GM18520 (cell line): ENCODE measurements around the gene YIPF2.
A peak's percentile ranks its signal among the peaks of the same experiment; 100 is the strongest.
"Not testable (repeated sequence)": the region's sequence is repeated elsewhere in the genome, so short reads cannot be mapped to it uniquely, and the experiment has no call there.

ENCODE experiments used
- ATAC-seq: cut with Tn5 transposase; IDR thresholded peaks from one replicate; pipeline ENCODE4 v1.9.1; 2021; ENCODE audit not compliant: unreplicated experiment

Gene YIPF2

GRCh38 chr19:10928563-10929401, at the start of gene YIPF2, which contains the start of gene TIMM29:
YIPF2 (minus strand) TSS chr19:10928639; CDS start chr19:10928410, 229 bp downstream.
TIMM29 (plus strand) TSS chr19:10928811; CDS start chr19:10928823, 12 bp downstream.
- peak; percentile 72 for ATAC-seq

GRCh38 chr19:10977742-10978092, 49.3 kb upstream of the YIPF2 start:
- ATAC-seq, result no peak

DNA sequence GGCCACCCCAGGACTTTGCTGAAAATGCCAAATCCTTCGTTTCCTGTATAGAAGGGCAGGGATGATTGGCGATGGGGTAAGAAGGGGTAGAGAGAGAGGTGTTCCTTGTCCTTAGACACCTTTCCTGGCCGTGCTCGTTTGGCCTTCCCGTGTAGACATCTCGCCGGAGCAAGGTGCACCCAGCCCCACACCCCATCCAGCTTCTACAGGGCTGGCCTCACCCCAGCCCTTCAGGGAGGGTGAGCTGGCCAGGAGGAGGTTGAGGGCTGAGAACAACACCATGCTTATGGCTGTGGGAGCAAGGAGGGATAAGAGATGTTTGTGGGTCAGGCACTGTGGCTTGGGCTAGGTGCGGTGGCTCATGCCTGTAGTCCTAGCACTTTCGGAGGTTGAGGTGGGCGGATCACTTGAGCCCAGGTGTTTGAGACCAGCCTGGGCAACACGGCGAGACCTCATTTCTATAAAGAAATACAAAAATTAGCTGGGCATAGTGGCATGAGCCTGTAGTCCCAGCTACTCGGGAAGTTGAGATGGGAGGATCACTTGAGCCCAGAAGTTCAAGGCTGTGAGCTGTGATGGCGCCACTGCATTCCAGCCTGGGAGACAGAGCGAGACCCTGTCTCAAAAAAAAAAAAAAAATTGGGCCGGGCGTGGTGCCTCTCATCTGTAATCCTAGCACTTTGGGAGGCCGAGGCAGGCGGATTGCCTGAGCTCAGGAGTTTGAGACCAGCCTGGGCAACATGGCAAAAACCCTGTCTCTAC, 47.9 kb upstream of the YIPF2 start:
- no peak for ATAC-seq

DNA sequence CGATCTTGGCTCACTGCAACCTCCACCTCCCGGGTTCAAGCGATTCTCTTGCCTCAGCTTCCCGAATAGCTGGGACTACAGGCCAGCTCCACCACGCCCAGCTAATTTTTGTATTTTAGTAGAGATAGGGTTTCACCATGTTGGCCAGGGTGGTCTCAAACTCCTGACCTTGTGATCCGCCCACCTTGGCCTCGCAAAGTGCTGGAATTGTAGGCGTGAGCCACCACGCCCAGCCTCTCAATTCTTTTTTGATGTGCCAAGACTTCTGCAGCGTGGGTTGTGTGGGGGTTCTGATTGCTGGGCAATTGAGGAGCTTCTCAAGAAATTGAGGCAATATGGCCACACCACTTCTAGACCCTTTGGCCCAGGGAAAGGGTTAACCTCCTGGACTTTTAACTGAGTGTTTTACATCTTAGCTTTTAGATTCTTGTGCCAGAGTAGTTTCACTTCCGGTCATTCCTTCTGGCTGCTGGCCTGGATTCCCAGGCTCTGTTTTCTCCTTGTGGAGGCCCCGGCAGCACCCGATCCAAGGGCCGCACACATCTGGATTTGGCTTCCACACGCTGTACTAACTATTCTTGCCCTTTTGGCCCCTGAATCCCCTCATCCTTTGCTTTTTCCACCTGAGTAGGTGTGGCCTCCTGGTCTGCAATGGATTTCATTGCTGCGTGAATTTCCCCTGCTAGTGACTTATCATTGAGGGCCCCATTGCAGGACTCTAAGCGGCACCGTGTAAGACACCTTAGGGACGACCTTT, 47.1 kb upstream of the YIPF2 start:
- no peak for ATAC-seq

- no peak for ATAC-seq
Observed at GRCh38 chr19:10971107-10971726, 42.8 kb upstream of the YIPF2 start.

GRCh38 chr19:10968527-10969135, 40.2 kb upstream of the YIPF2 start:
- ATAC-seq, result no peak

GRCh38 chr19:10966809-10967208, 38.4 kb upstream of the YIPF2 start:
- no peak for ATAC-seq

- ATAC-seq, result no peak
Observed at GRCh38 chr19:10965398-10965797, 37.0 kb upstream of the YIPF2 start.

DNA sequence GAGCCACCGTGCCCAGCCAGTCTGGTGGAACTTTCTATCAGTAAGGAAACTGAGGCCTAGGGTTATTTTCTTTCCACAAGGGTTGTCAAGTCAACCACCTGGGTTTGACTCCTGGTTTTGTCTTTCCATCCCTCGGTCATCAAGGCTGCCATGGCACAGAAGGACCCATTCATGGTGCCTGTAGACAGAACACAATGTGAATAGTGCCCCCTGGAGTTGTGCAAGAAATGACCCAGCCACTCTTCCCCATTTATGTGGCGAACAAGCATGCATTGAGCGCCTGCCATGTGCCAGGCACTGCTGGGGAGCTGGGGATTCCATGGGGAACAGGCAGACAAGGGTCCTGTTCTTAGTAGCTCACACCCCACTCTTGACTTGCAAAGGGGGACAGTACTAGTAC, 36.5 kb upstream of the YIPF2 start:
- ATAC-seq, result no peak

GRCh38 chr19:10963865-10964264, 35.4 kb upstream of the YIPF2 start:
- no peak for ATAC-seq

DNA sequence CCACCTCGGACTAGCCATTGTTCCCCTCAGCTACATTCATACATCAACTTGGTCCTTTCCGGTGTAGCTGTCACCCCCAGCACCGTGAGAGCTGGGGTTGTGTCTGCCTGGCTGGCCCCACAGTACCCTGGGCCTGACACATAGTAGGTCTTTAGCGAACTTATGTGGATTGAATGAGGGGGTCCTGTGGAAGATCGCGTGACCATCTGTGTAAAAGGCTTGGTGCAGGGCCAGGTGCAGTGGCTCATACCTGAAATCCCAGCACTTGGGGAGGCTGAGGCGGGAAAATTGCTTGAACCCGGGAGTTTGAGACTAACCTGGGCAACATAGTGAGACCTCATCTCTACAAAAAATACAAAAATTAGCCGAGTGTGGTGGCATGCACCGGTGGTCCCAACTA, 34.4 kb upstream of the YIPF2 start:
- ATAC-seq, result no peak

GRCh38 chr19:10961073-10961860, 32.8 kb upstream of the YIPF2 start:
- ATAC-seq, result peak; percentile 21

DNA sequence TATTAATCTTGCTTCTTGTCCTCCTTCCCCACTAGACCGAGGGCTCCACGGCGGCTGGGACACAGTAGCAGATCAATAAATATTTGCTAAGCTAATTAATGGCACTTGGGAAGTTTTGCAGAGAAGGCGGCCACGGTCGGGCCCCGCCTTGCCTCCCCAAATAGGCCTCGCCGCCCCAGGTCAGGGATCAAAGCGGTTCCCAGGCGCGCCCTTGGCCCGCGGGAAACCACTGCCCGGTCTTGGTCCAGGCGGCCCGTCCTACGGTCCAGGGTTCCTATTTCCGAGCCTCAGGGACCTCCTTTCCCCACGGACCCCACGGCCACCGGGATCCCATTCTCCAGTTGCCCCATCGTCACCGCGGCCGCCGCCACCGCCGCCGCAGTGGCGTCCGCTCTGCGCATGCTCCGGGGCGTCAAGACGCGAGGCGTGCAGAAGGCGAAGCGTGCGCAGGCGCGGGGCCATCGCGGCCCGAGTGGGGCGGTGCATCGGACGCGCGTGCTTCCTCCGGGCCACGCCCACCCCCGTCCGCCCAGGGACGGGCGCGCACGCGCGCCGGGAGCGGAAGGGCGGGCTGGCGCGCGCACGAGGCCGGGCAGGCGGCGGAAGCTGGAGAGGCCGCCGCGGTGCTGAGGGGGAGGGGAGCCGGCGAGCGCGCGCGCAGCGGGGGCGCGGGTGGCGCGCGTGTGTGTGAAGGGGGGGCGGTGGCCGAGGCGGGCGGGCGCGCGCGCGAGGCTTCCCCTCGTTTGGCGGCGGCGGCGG, 32.1 kb upstream of the YIPF2 start, which contains the start of gene SMARCA4:
SMARCA4 (plus strand) TSS at position 717 of the 759 bp plus-strand sequence. CDS start 23,122 bp downstream, outside the sequence.
- ATAC-seq, result peak; percentile 78

- not testable (repeated sequence) for ATAC-seq
Observed at GRCh38 chr19:10959277-10959968, 31.0 kb upstream of the YIPF2 start.

- no peak for ATAC-seq
Observed at GRCh38 chr19:10952809-10953208, 24.4 kb upstream of the YIPF2 start.

- no peak for ATAC-seq
Observed at GRCh38 chr19:10946958-10947657, 18.7 kb upstream of the YIPF2 start.

- no peak for ATAC-seq
Observed at GRCh38 chr19:10945264-10945663, 16.8 kb upstream of the YIPF2 start.

DNA sequence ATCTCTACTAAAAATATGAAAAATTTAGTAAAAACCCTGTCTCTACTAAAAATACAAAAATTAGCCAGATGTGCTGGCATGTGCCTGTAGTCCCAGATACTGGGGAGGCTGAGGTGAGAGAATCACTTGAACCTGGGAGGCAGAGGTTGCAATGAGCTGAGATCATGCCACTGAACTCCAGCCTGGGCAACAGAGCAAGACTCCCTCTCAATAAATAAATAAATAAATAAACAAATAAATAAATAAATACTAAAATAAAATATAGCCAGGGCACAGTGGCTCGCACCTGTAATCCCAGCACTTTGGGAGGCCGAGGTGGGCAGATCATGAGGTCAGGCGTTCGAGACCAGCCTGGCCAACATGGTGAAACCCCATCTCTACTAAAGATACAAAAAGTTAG, 15.0 kb upstream of the YIPF2 start:
- ATAC-seq, result not testable (repeated sequence)
